ENCODE results near the gene CCL19.

The CCL19 gene

GRCh38 chr9:34694811-34695210, 3.7 kb upstream of the CCL19 start:
- H3K9me3 ChIP-seq (ENCODE audit: control insufficient read depth, low read length) = no peaks in the 10 kb centered on the region
- no peaks in the 10 kb centered on the region for H3K4me1 ChIP-seq (ENCODE audit: control insufficient read depth, insufficient read depth, low read length)
- no peaks in the 10 kb centered on the region for H3K36me3 ChIP-seq (ENCODE audit: control insufficient read depth, insufficient read depth, low read length)
- no peak overlapping the region for H3K4me3 ChIP-seq (ENCODE audit: insufficient read depth, low read depth, low read length)
- no peak overlapping the region for H3K27ac ChIP-seq (ENCODE audit: insufficient read depth, low read depth, low read length, poor library complexity, severe bottlenecking)
- peaks cover 12% of the 10 kb centered on the region for H3K27me3 ChIP-seq (ENCODE audit: control insufficient read depth, insufficient read depth, low read length, poor library complexity, severe bottlenecking)

- H3K4me1 ChIP-seq (ENCODE audit: control insufficient read depth, insufficient read depth, low read length) = no peaks in the 10 kb centered on the region
- no peaks in the 10 kb centered on the region for H3K36me3 ChIP-seq (ENCODE audit: control insufficient read depth, insufficient read depth, low read length)
- H3K9me3 ChIP-seq (ENCODE audit: control insufficient read depth, low read length) = no peaks in the 10 kb centered on the region
- H3K4me3 ChIP-seq (ENCODE audit: insufficient read depth, low read depth, low read length) = no peak overlapping the region
- no peak overlapping the region for H3K27ac ChIP-seq (ENCODE audit: insufficient read depth, low read depth, low read length, poor library complexity, severe bottlenecking)
- H3K27me3 ChIP-seq (ENCODE audit: control insufficient read depth, insufficient read depth, low read length, poor library complexity, severe bottlenecking) = no peaks in the 10 kb centered on the region
- 92 to 98% methylated on average over 2 of the region's 2 CpGs for WGBS, 2 experiments
Observed at GRCh38 chr9:34693560-34693959, 2.5 kb upstream of the CCL19 start.

- WGBS, 2 experiments = 94 to 99% methylated on average over 5 of the region's 5 CpGs
- Histone ChIP-seq H3K36me3 (ENCODE audit: control insufficient read depth, insufficient read depth, low read length) (no peaks in the 10 kb centered on the region), H3K9me3 (ENCODE audit: control insufficient read depth, low read length) (no peaks in the 10 kb centered on the region), H3K27ac (ENCODE audit: insufficient read depth, low read depth, low read length, poor library complexity, severe bottlenecking) (no peak overlapping the region), H3K4me3 (ENCODE audit: insufficient read depth, low read depth, low read length) (no peak overlapping the region), H3K4me1 (ENCODE audit: control insufficient read depth, insufficient read depth, low read length) (no peaks in the 10 kb centered on the region), H3K27me3 (ENCODE audit: control insufficient read depth, insufficient read depth, low read length, poor library complexity, severe bottlenecking) (no peaks in the 10 kb centered on the region)
Observed at GRCh38 chr9:34691936-34692315, 850 bp upstream of the CCL19 start.

GRCh38 chr9:34689512-34689911, 1.6 kb downstream of the CCL19 start:
- Histone ChIP-seq H3K4me3 (ENCODE audit: insufficient read depth, low read depth, low read length) (no peak overlapping the region), H3K27ac (ENCODE audit: insufficient read depth, low read depth, low read length, poor library complexity, severe bottlenecking) (no peak overlapping the region), H3K36me3 (ENCODE audit: control insufficient read depth, insufficient read depth, low read length) (no peaks in the 10 kb centered on the region), H3K27me3 (ENCODE audit: control insufficient read depth, insufficient read depth, low read length, poor library complexity, severe bottlenecking) (no peaks in the 10 kb centered on the region), H3K9me3 (ENCODE audit: control insufficient read depth, low read length) (no peaks in the 10 kb centered on the region), H3K4me1 (ENCODE audit: control insufficient read depth, insufficient read depth, low read length) (no peaks in the 10 kb centered on the region)
- 94 to 97% methylated on average over 8 of the region's 8 CpGs for WGBS, 2 experiments

GRCh38 chr9:34689116-34689470, 2.0 kb downstream of the CCL19 start:
- Histone ChIP-seq H3K27me3 (ENCODE audit: control insufficient read depth, insufficient read depth, low read length, poor library complexity, severe bottlenecking) (no peaks in the 10 kb centered on the region), H3K4me3 (ENCODE audit: insufficient read depth, low read depth, low read length) (no peak overlapping the region), H3K27ac (ENCODE audit: insufficient read depth, low read depth, low read length, poor library complexity, severe bottlenecking) (no peak overlapping the region), H3K9me3 (ENCODE audit: control insufficient read depth, low read length) (no peaks in the 10 kb centered on the region), H3K4me1 (ENCODE audit: control insufficient read depth, insufficient read depth, low read length) (no peaks in the 10 kb centered on the region), H3K36me3 (ENCODE audit: control insufficient read depth, insufficient read depth, low read length) (no peaks in the 10 kb centered on the region)
- WGBS, 2 experiments = 90 to 92% methylated on average over 4 of the region's 4 CpGs

- 92 to 93% methylated on average over 5 of the region's 5 CpGs for WGBS, 2 experiments
- H3K27ac ChIP-seq (ENCODE audit: insufficient read depth, low read depth, low read length, poor library complexity, severe bottlenecking) = no peak overlapping the region
- H3K4me3 ChIP-seq (ENCODE audit: insufficient read depth, low read depth, low read length) = no peak overlapping the region
- no peaks in the 10 kb centered on the region for H3K9me3 ChIP-seq (ENCODE audit: control insufficient read depth, low read length)
- H3K4me1 ChIP-seq (ENCODE audit: control insufficient read depth, insufficient read depth, low read length) = no peaks in the 10 kb centered on the region
- no peaks in the 10 kb centered on the region for H3K27me3 ChIP-seq (ENCODE audit: control insufficient read depth, insufficient read depth, low read length, poor library complexity, severe bottlenecking)
- no peaks in the 10 kb centered on the region for H3K36me3 ChIP-seq (ENCODE audit: control insufficient read depth, insufficient read depth, low read length)
Observed at GRCh38 chr9:34688329-34689115, 2.6 kb downstream of the CCL19 start.

- WGBS, 2 experiments = 87 to 91% methylated on average over 10 of the region's 10 CpGs
- Histone ChIP-seq H3K9me3 (ENCODE audit: control insufficient read depth, low read length) (no peaks in the 10 kb centered on the region), H3K27ac (ENCODE audit: insufficient read depth, low read depth, low read length, poor library complexity, severe bottlenecking) (no peak overlapping the region), H3K4me3 (ENCODE audit: insufficient read depth, low read depth, low read length) (no peak overlapping the region), H3K36me3 (ENCODE audit: control insufficient read depth, insufficient read depth, low read length) (no peaks in the 10 kb centered on the region), H3K4me1 (ENCODE audit: control insufficient read depth, insufficient read depth, low read length) (no peaks in the 10 kb centered on the region), H3K27me3 (ENCODE audit: control insufficient read depth, insufficient read depth, low read length, poor library complexity, severe bottlenecking) (no peaks in the 10 kb centered on the region)
Observed at GRCh38 chr9:34687276-34688030, 3.6 kb downstream of the CCL19 start.

- WGBS, 2 experiments = 93 to 95% methylated on average over 1 of the region's 1 CpG
- H3K27me3 ChIP-seq (ENCODE audit: control insufficient read depth, insufficient read depth, low read length, poor library complexity, severe bottlenecking) = no peaks in the 10 kb centered on the region
Observed at GRCh38 chr9:34686732-34687131, 4.3 kb downstream of the CCL19 start.

GRCh38 chr9:34686231-34686630, 4.8 kb downstream of the CCL19 start:
- Histone ChIP-seq H3K9me3 (ENCODE audit: control insufficient read depth, low read length) (no peaks in the 10 kb centered on the region), H3K4me1 (ENCODE audit: control insufficient read depth, insufficient read depth, low read length) (no peaks in the 10 kb centered on the region), H3K4me3 (ENCODE audit: insufficient read depth, low read depth, low read length) (no peak overlapping the region), H3K27me3 (ENCODE audit: control insufficient read depth, insufficient read depth, low read length, poor library complexity, severe bottlenecking) (no peaks in the 10 kb centered on the region), H3K36me3 (ENCODE audit: control insufficient read depth, insufficient read depth, low read length) (no peaks in the 10 kb centered on the region), H3K27ac (ENCODE audit: insufficient read depth, low read depth, low read length, poor library complexity, severe bottlenecking) (no peak overlapping the region)
- 96% methylated on average over 5 of the region's 5 CpGs for WGBS, 2 experiments

More at GRCh38 chr9:34686732-34687131, 4.3 kb downstream of the CCL19 start:
- Histone ChIP-seq H3K4me1 (ENCODE audit: control insufficient read depth, insufficient read depth, low read length) (no peaks in the 10 kb centered on the region), H3K27ac (ENCODE audit: insufficient read depth, low read depth, low read length, poor library complexity, severe bottlenecking) (no peak overlapping the region), H3K4me3 (ENCODE audit: insufficient read depth, low read depth, low read length) (no peak overlapping the region), H3K36me3 (ENCODE audit: control insufficient read depth, insufficient read depth, low read length) (no peaks in the 10 kb centered on the region), H3K9me3 (ENCODE audit: control insufficient read depth, low read length) (no peaks in the 10 kb centered on the region)

GRCh38 chr9:34685591-34685990, 5.5 kb downstream of the CCL19 start:
- H3K36me3 ChIP-seq (ENCODE audit: control insufficient read depth, insufficient read depth, low read length) = no peaks in the 10 kb centered on the region
- no peaks in the 10 kb centered on the region for H3K9me3 ChIP-seq (ENCODE audit: control insufficient read depth, low read length)
- no peaks in the 10 kb centered on the region for H3K27me3 ChIP-seq (ENCODE audit: control insufficient read depth, insufficient read depth, low read length, poor library complexity, severe bottlenecking)
- no peak overlapping the region for H3K4me3 ChIP-seq (ENCODE audit: insufficient read depth, low read depth, low read length)
- H3K4me1 ChIP-seq (ENCODE audit: control insufficient read depth, insufficient read depth, low read length) = no peaks in the 10 kb centered on the region
- no peak overlapping the region for H3K27ac ChIP-seq (ENCODE audit: insufficient read depth, low read depth, low read length, poor library complexity, severe bottlenecking)
- WGBS, 2 experiments = 96% methylated on average over 4 of the region's 4 CpGs
